ENCODE data around the gene ARPC1B. TPM values are rescaled to one million over a fixed set of nuclear protein-coding genes. Genes with fewer than 3 reads are reported as not detected.

ARPC1B gene
- total and polyA plus RNA-seq, 2 of the 8 experiments (the other 6 are each of a cell fraction or from before 2014, with no cell fraction given) = 64.5 to 115 TPM

GRCh38 chr7:99375070-99375807, 709 bp downstream of the ARPC1B start:
- no peak overlapping the region for H2BK12ac ChIP-seq (ENCODE audit: low read depth, low read length)
- ChIA-PET CTCF (ENCODE audit: partially characterized antibody) (no interaction called here), POLR2A (ENCODE audit: partially characterized antibody) (interaction anchor here (0.9 to 5.5 kb wide), 5 partner anchors 15 to 197 kb away, joined by 3 to 49 read pairs (median 4); partner anchors contain the start of genes BUD31, CPSF4, PDAP1 and PTCD1)
- no peak overlapping the region; a peak in 1 of 7 replicates for H3K9ac ChIP-seq (replicated peaks in 1 of 4; ENCODE audit: extremely low read depth in 1 of 4, low read depth in 3 of 4, low read length in 3 of 4)
- H3K4me1 ChIP-seq (replicated peaks in 1 of 4; ENCODE audit: control insufficient read depth in 3 of 4, insufficient read depth in 4 of 4, low read length in 3 of 4) = peaks cover 0 to 5% (median 3%) of the 10 kb centered on the region in 4 experiments; a peak in 4 of 7 replicates
- no peak overlapping the region for H2BK120ac ChIP-seq (replicated peaks; ENCODE audit: low read depth, low read length)
- peak overlapping the region; percentile 47 to 61 for H3K4me2 ChIP-seq (ENCODE audit: insufficient read depth in 1 of 2, low read depth in 2 of 2, low read length in 2 of 2)
- H3K18ac ChIP-seq (ENCODE audit: extremely low read depth, low read length) = no peak overlapping the region; the same call in 1 of the 2 replicates
- peaks cover 3% of the 10 kb centered on the region; the same call in 1 of the 2 replicates for H3K79me1 ChIP-seq (ENCODE audit: low read depth, low read length)
- H2AFZ ChIP-seq (ENCODE audit: low read length) = no peak overlapping the region
- H3K36me3 ChIP-seq (ENCODE audit: control insufficient read depth in 2 of 4, insufficient read depth in 4 of 4, low read length in 3 of 4) = peaks cover 0 to 3% (median 0%) of the 10 kb centered on the region in 4 experiments; a peak in 1 of 8 replicates
- peak overlapping the region; percentile 65 to 95 (median 70) for H3K4me3 ChIP-seq (ENCODE audit: extremely low read depth in 1 of 4, insufficient read depth in 2 of 4, low read depth in 3 of 4, low read length in 4 of 4)
- DNase-seq (ENCODE audit: low read depth in 1 of 2, low spot score in 2 of 2) (peak in 1 of 2 experiments; percentile 70), FAIRE-seq (no peak)
- H2BK20ac ChIP-seq (ENCODE audit: low read length) = no peak overlapping the region
- H4K8ac ChIP-seq (ENCODE audit: extremely low read depth, insufficient read depth, low read length) = no peak overlapping the region; the same call in 1 of the 2 replicates
- no peak overlapping the region for H3K14ac ChIP-seq (ENCODE audit: insufficient read length)
- 25% methylated on average over 21 of the region's 58 CpGs; no CpG with 5 or more reads in 1 of the 2 experiments for WGBS, 2 experiments (ENCODE audit: extremely low coverage in 1 of 2, insufficient coverage in 1 of 2, insufficient read length in 1 of 2, insufficient replicate concordance in 2 of 2, low coverage in 1 of 2, low lambda C conversion rate in 2 of 2, missing lambda C conversion rate in 1 of 2)
- H3K9me3 ChIP-seq (ENCODE audit: insufficient read depth in 2 of 2, low read depth in 1 of 2, low read length in 1 of 2) = no peaks in the 10 kb centered on the region
- peaks cover 6% of the 10 kb centered on the region; the same call in 1 of the 2 replicates for H3K23me2 ChIP-seq (ENCODE audit: low read depth, low read length)
- H2BK15ac ChIP-seq (ENCODE audit: low read length) = no peak overlapping the region
- H4K20me1 ChIP-seq (replicated peaks in 1 of 2; ENCODE audit: control insufficient read depth in 1 of 2, insufficient read depth in 2 of 2, low read length in 2 of 2) = peaks cover 4 to 5% of the 10 kb centered on the region in 2 experiments
- TF ChIP-seq KDM1A (IDR thresholded peaks at IDR 0.05; ENCODE audit: borderline replicate concordance, low read length) (peak; percentile 85), TAF7 (optimal IDR thresholded peaks at IDR 0.05; ENCODE audit: borderline replicate concordance, low read depth, low read length) (peak; percentile 22), CBX8 (IDR thresholded peaks at IDR 0.05; ENCODE audit: borderline replicate concordance, low read depth, low read length) (no peak), SIN3A (conservative IDR thresholded peaks at IDR 0.05 in 1 of 2, IDR thresholded peaks at IDR 0.05 in 1 of 2; ENCODE audit: low read depth in 1 of 2, low read length in 2 of 2) (0 out of 4 replicates have a peak, but pooled peaks of 1 of the 2 experiments have one; percentile 41)
- no peak overlapping the region for H3K4ac ChIP-seq (replicated peaks; ENCODE audit: insufficient read length, low read depth, low read length)
- no peak overlapping the region for H3K23ac ChIP-seq (ENCODE audit: insufficient read length)
- peaks cover 0 to 10% of the 10 kb centered on the region in 2 experiments; a peak in 2 of 4 replicates for H3K79me2 ChIP-seq (ENCODE audit: control insufficient read depth in 1 of 2, insufficient read depth in 2 of 2, low read length in 2 of 2)
- no peak overlapping the region for H3K56ac ChIP-seq (replicated peaks; ENCODE audit: insufficient read length, low read depth, low read length)
- H2BK5ac ChIP-seq (ENCODE audit: low read depth, low read length) = no peak overlapping the region
- H4K5ac ChIP-seq (ENCODE audit: insufficient read length, low read depth, low read length) = no peak overlapping the region
- no peak overlapping the region; the same call in 1 of the 2 replicates for H3K27ac ChIP-seq (ENCODE audit: low read depth, low read length)
- H3K27me3 ChIP-seq (replicated peaks in 1 of 4; ENCODE audit: control insufficient read depth in 3 of 4, extremely low read depth in 1 of 4, insufficient read depth in 3 of 4, low read length in 3 of 4) = no peaks in the 10 kb centered on the region
- no peak overlapping the region for H4K91ac ChIP-seq (replicated peaks; ENCODE audit: insufficient read length, low read length)
- H2AK5ac ChIP-seq (ENCODE audit: low read depth, low read length) = no peak overlapping the region

Measured in H1 (cell line).